Islet of Langerhans (tissue), 1 donor: ENCODE data around the gene FKBP2.

ENCODE experiments used
- FAIRE-seq: peaks from one replicate; lab custom pipeline; 2011; peaks lifted over from hg19 to GRCh38; lab: Jason Lieb, UNC

FKBP2 gene

GRCh38 chr11:64285885-64286800, 45.2 kb downstream of the FKBP2 start:
- no peak for FAIRE-seq

DNA sequence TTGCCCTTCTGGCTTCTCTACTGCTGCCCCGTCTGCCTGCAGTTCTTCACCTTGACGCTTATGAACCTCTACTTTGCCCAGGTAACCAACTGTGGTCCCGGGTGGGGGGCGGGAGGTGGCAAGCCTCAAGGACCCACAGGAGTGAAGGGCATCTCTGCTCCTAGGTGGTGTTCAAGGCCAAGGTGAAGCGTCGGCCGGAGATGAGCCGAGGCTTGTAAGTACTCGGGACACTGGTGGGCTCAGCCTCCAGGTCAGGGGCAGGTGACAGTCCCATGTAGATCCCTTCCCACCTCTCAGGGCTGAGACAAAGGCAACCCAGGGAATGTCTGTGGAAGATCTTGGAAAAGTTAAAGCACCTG, 45.9 kb downstream of the FKBP2 start:
- FAIRE-seq: no peak

DNA sequence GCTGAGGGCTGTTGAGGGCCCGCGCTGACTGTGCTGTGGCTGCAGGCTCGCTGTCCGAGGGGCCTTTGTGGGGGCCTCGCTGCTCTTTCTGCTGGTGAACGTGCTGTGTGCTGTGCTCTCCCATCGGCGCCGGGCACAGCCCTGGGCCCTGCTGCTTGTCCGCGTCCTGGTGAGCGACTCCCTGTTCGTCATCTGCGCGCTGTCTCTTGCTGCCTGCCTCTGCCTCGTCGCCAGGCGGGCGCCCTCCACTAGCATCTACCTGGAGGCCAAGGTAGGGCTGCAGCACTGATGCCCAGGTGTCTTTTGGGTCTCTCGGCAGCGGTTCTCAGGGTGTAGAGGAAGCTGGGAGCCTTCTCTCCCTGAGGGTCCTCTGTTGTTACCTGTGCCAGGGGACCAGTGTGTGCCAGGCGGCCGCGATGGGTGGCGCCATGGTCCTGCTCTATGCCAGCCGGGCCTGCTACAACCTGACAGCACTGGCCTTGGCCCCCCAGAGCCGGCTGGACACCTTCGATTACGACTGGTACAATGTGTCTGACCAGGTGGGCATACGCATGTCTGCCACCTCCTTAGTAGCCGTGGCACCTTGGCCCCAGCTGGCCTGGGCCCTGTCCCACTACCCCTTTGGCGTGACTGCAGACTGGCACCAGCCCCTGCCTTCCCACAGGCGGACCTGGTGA, 46.9 kb downstream of the FKBP2 start:
- no peak for FAIRE-seq

DNA sequence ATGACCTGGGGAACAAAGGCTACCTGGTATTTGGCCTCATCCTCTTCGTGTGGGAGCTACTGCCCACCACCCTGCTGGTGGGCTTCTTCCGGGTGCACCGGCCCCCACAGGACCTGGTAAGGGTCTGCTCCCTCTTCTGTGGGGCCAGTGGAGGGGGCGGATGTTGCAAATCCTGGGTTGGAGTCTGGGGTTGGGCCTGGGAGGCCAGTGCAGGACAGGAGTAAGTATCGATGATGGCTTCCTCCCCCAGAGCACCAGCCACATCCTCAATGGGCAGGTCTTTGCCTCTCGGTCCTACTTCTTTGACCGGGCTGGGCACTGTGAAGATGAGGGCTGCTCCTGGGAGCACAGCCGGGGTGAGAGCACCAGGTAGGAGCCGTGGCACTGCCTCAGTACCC, 47.5 kb downstream of the FKBP2 start:
- FAIRE-seq: no peak

- no peak for FAIRE-seq
Observed at GRCh38 chr11:64289002-64289564, 48.2 kb downstream of the FKBP2 start.

DNA sequence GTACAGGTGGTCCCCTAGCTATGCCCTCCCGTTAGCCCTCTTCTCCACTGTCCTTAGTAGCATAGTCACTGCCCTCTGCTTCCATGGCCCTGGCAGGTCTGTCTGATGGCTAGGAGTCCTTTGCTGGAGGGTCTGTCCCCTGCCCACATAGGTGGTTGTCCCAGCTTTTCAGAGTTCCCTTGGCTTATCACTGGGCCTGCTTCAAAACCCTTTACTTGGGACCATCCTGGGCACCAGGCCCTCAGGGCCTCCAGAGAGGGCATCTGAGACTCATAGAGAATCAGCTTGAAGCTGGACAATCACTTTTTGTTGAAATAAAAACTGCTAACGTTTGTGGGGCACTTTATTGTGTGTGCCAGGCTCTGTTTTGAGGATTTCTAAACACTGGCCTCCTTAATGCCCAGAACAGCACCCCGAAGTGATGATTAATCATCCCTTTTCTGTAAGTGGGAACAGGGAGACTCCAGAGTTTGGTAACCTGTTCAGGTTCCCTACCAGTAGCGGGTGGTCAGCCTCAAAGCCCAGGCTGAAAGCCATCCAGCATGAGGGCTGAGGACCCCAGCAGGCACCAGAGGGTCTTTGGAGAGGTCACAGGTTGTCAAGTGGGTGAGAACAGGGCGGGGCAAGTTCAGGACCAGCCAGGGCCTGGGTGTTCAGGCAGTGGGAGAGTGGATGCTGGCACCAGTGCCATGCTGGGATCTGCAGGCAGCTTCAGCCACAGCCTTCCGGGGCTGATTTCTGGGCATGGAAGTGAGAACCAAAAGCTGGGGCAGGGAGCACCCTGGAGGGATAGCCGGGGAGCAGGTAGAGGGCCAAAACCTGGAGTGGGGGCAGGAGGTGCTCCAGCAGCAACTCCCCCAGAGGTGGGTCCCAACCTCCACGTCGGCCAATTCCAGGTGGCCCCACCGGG, 49.7 kb downstream of the FKBP2 start:
- no peak for FAIRE-seq

- no peak for FAIRE-seq
Observed at GRCh38 chr11:64291262-64291751, 50.4 kb downstream of the FKBP2 start, which contains the start of gene KCNK4. KCNK4 (plus strand) TSS chr11:64291302; CDS start chr11:64293019, 1,717 bp downstream.

DNA sequence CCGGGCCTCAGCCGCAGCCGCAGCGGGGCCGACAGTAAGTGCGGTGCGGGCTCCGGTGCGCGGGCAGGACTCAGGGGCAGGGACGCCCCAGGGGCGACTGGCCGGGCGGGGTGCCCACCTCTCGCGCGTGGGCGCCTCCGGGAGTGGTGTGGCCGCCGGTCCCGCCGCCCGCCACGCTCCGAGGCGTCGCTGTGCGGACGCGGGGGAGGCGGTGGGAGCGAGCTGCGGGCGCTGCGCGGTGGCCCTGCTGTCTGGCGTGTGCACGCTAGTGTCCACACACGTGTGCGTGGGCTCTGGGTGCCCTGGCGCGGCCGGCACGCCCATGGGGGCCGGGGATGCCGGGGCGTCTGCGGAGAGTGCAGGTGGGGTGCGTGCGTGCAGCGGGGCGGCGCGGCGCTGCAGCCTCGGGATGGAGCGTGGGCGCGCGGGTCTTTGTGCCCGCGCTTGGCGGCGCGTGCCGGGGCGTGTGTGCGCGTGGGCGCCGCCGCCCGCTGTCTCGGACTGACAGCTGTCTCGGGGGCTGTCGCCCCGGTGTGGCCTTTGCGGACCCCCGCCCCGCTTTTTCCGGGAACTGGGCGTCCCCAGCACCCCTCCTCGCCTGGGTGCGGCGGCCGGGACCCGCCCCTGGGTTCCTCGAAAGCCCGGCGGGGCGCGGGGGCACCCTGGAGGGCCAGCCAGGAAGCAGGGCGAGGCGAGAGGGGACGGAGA, 51.0 kb downstream of the FKBP2 start:
- FAIRE-seq: no peak

GRCh38 chr11:64292460-64293254, 51.8 kb downstream of the FKBP2 start:
- no peak for FAIRE-seq
